Neural cell (in vitro differentiated cells): ENCODE results near the gene SLC35B1. TPM values are rescaled to one million over a fixed set of nuclear protein-coding genes. Genes with fewer than 3 reads are reported as not detected.
A peak's percentile ranks its signal among the peaks of the same experiment; 100 is the strongest.
"Not testable (repeated sequence)": the region's sequence is repeated elsewhere in the genome, so short reads cannot be mapped to it uniquely, and the experiment has no call there.

ENCODE experiments used
- H2AFZ ChIP-seq: fragments of 200-600, 300-800 bp; sonication (generic), shearing (Covaris generic); 2 replicates; pipeline ENCODE4 v1.6.0; 2014; ENCODE audit warnings: low read depth, mild to moderate bottlenecking, antibody characterized with exemption, low read length, moderate library complexity
- H3F3A ChIP-seq: fragments of 200-600 bp; shearing (Covaris generic); 2 replicates; pipeline ENCODE4 v1.6.1; 2016; ENCODE audit warnings: mild to moderate bottlenecking, moderate library complexity, mixed read lengths, antibody characterized with exemption, low read length; ENCODE audit not compliant: insufficient read depth, poor library complexity, severe bottlenecking
- H3K27ac ChIP-seq: fragments of 200-600, 300-800 bp; sonication (generic), shearing (Covaris generic); 2 replicates; pipeline ENCODE4 v1.5.1; 2014; ENCODE audit warnings: mild to moderate bottlenecking, low read length, moderate library complexity
- H3K27me3 ChIP-seq: fragments of 300-800, 200-600 bp; sonication (generic), shearing (Covaris generic); 2 replicates; pipeline ENCODE4 v1.6.0; 2014; ENCODE audit warnings: mild to moderate bottlenecking, low read depth, low read length, moderate library complexity; ENCODE audit not compliant: insufficient read depth
- H3K36me3 ChIP-seq: fragments of 300-800, 200-600 bp; sonication (generic), shearing (Covaris generic); 2 replicates; pipeline ENCODE4 v1.5.1; 2014; ENCODE audit warnings: mild to moderate bottlenecking, antibody characterized with exemption, low read length, moderate library complexity; ENCODE audit not compliant: insufficient read depth
- H3K4me2 ChIP-seq: fragments of 300-800, 200-600 bp; sonication (generic), shearing (Covaris generic); 2 replicates; pipeline ENCODE4 v1.6.0; 2014; ENCODE audit warnings: mild to moderate bottlenecking, low read length
- H3K4me3 ChIP-seq: fragments of 300-800, 200-600 bp; sonication (generic), shearing (Covaris generic); 2 replicates; pipeline ENCODE4 v1.5.1; 2014; ENCODE audit warnings: mild to moderate bottlenecking, low read length, moderate library complexity
- H3K79me2 ChIP-seq: fragments of 200-600 bp; shearing (Covaris generic); replicated peaks from 2 replicates; pipeline ENCODE4 v1.6.0; 2014; ENCODE audit warnings: mild to moderate bottlenecking, low read length, moderate library complexity; ENCODE audit not compliant: insufficient read depth
- H3K9ac ChIP-seq: fragments of 300-800, 200-600 bp; sonication (generic), shearing (Covaris generic); 2 replicates; pipeline ENCODE4 v1.6.1; 2016; ENCODE audit warnings: mild to moderate bottlenecking, low read length, mixed read lengths
- H3K9me2 ChIP-seq: fragments of 200-600 bp; shearing (Covaris generic); 2 replicates; pipeline ENCODE4 v1.6.1; 2016; ENCODE audit warnings: mild to moderate bottlenecking, low read length, mixed read lengths; ENCODE audit not compliant: insufficient read depth
- H3K9me3 ChIP-seq: fragments of 200-600, 300-800 bp; sonication (generic), shearing (Covaris generic); 2 replicates; pipeline ENCODE4 v1.6.1; 2016; ENCODE audit warnings: mild to moderate bottlenecking, mixed run types, low read length, moderate library complexity, mixed read lengths
- H4K20me1 ChIP-seq: fragments of 200-600 bp; shearing (Covaris generic); 2 replicates; pipeline ENCODE4 v1.6.1; 2016; ENCODE audit warnings: mild to moderate bottlenecking, mixed run types; ENCODE audit not compliant: insufficient read depth
- CTCF ChIP-seq: fragments of 450-650 bp; IDR thresholded peaks from 2 replicates; pipeline ENCODE4 v1.5.1; 2014; ENCODE audit warnings: antibody characterized with exemption, mild to moderate bottlenecking, moderate library complexity; ENCODE audit not compliant: poor library complexity, severe bottlenecking
- EP300 ChIP-seq: fragments of 450-650 bp; conservative IDR thresholded peaks from 2 replicates; pipeline ENCODE4 v1.6.1; 2014; ENCODE audit warnings: antibody characterized with exemption, mild to moderate bottlenecking, moderate library complexity; ENCODE audit not compliant: poor library complexity, severe bottlenecking
- EZH2 ChIP-seq: fragments of 200-600, 300-800 bp; shearing (Covaris generic), sonication (generic); IDR thresholded peaks from 2 replicates; pipeline ENCODE4 v1.6.1; 2014; ENCODE audit warnings: antibody characterized with exemption, low read length, borderline replicate concordance, mild to moderate bottlenecking; ENCODE audit not compliant: insufficient read depth, poor library complexity, severe bottlenecking
- MXI1 ChIP-seq: fragments of 450-650 bp; conservative IDR thresholded peaks from 2 replicates; pipeline ENCODE4 v1.6.1; 2014; ENCODE audit warnings: antibody characterized with exemption, mild to moderate bottlenecking; ENCODE audit not compliant: poor library complexity, severe bottlenecking
- POLR2AphosphoS5 ChIP-seq: IDR thresholded peaks from 2 replicates; pipeline ENCODE4 v1.6.1; 2012
- RAD21 ChIP-seq: fragments of 450-650 bp; conservative IDR thresholded peaks from 2 replicates; pipeline ENCODE4 v1.6.1; 2014; ENCODE audit warnings: antibody characterized with exemption, mild to moderate bottlenecking, moderate library complexity
- REST ChIP-seq: IDR thresholded peaks from 2 replicates; pipeline ENCODE4 v1.6.1; 2012; ENCODE audit warnings: borderline replicate concordance
- SMC3 ChIP-seq: fragments of 450-650 bp; conservative IDR thresholded peaks from 2 replicates; pipeline ENCODE4 v1.6.1; 2014; ENCODE audit warnings: antibody characterized with exemption, mild to moderate bottlenecking, moderate library complexity; ENCODE audit not compliant: poor library complexity
- TAF1 ChIP-seq: IDR thresholded peaks from 2 replicates; pipeline ENCODE4 v1.6.1; 2012; ENCODE audit warnings: low read depth
- polyA plus RNA-seq: library from polyadenylated mRNA; depleted of rRNA; stranded (reverse); fragments of >200 nt; gene quantifications from 2 replicates; pipeline ENCODE4 v1.2.3, GENCODE V29; 2014

SLC35B1 gene
- polyA plus RNA-seq, 1 donor from 2014 or later, result 120 TPM

- no peaks in the 10 kb centered on the region for H3F3A ChIP-seq
- no peaks in the 10 kb centered on the region for H3K9me2 ChIP-seq
- H3K27ac ChIP-seq, result no peak overlapping the region
- peak overlapping the region; percentile 87 for H3K4me3 ChIP-seq
- H3K4me2 ChIP-seq, result peak overlapping the region; percentile 99
- H3K79me2 ChIP-seq, result peaks cover 48% of the 10 kb centered on the region
- H3K9ac ChIP-seq, result peak overlapping the region; percentile 99
- no peaks in the 10 kb centered on the region for H4K20me1 ChIP-seq
- no peaks in the 10 kb centered on the region for H3K27me3 ChIP-seq
- H3K9me3 ChIP-seq, result no peaks in the 10 kb centered on the region
- H3K36me3 ChIP-seq, result no peaks in the 10 kb centered on the region
- no peak for TF ChIP-seq TAF1
- no peak for TF ChIP-seq REST
- no peak for TF ChIP-seq EP300
- no peak overlapping the region for H2AFZ ChIP-seq
These were observed 31.4 kb downstream of the SLC35B1 start for GRCh38 chr17:49676276-49676868.

DNA sequence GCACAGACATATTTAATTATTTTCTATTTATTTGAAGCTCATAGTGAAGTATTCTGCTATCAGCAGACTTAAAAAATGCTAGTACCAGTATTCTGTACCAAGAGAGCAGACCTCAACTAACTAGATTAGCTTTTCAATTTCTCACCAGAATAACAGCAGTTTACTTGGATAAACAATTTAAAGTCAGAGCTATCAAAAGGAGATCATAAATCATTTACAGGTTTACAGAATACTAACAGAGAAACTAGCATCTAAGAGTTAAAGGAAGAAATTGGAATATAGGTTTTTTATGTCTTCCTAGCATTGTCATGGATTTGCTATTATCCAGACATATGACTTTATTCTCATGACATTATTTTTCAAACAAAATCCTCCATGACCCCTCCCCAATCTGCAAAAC lies 33.3 kb downstream of the SLC35B1 start:
- Histone ChIP-seq H4K20me1 (no peaks in the 10 kb centered on the region), H3K4me3 (peak overlapping the region; percentile 87), H3K4me2 (peak overlapping the region; percentile 43), H3K9ac (no peak overlapping the region), H3K79me2 (peaks cover 55% of the 10 kb centered on the region), H3K9me2 (no peaks in the 10 kb centered on the region), H3K36me3 (no peaks in the 10 kb centered on the region), H3K9me3 (no peaks in the 10 kb centered on the region), H3F3A (no peaks in the 10 kb centered on the region), H3K27ac (no peak overlapping the region), H2AFZ (no peak overlapping the region), H3K27me3 (no peaks in the 10 kb centered on the region)
- no peak for TF ChIP-seq SMC3
- no peak for TF ChIP-seq REST
- TF ChIP-seq RAD21, result no peak
- no peak for TF ChIP-seq TAF1
- no peak for TF ChIP-seq EZH2
- TF ChIP-seq POLR2AphosphoS5, result no peak
- TF ChIP-seq CTCF, result no peak
- no peak for TF ChIP-seq MXI1
- TF ChIP-seq EP300, result no peak

GRCh38 chr17:49673679-49674078 lies 34.1 kb downstream of the SLC35B1 start:
- not testable (repeated sequence) for H4K20me1 ChIP-seq

More at GRCh38 chr17:49673679-49674078, 34.1 kb downstream of the SLC35B1 start:
- H3K9me2 ChIP-seq, H3F3A ChIP-seq, H3K9ac ChIP-seq, H3K4me2 ChIP-seq, H2AFZ ChIP-seq, H3K27me3 ChIP-seq, H3K36me3 ChIP-seq, H3K4me3 ChIP-seq, H3K9me3 ChIP-seq, H3K27ac ChIP-seq: not testable (repeated sequence)
- peaks cover 55% of the 10 kb centered on the region for H3K79me2 ChIP-seq
